ENCODE data around the gene TNFAIP8L2.
"Not testable (repeated sequence)": the region's sequence is repeated elsewhere in the genome, so short reads cannot be mapped to it uniquely, and the experiment has no call there.

TNFAIP8L2 gene

GRCh38 chr1:151205381-151205965 lies 49.0 kb downstream of the TNFAIP8L2 start:
- not testable (repeated sequence) for H2AFZ ChIP-seq (ENCODE audit: insufficient read depth, low read length, poor library complexity); H4K8ac ChIP-seq (ENCODE audit: low read depth, low read length); H4K91ac ChIP-seq (ENCODE audit: low read depth, low read length); H3K23ac ChIP-seq (ENCODE audit: low read length); H3K27me3 ChIP-seq (ENCODE audit: insufficient read depth, low read length); H2BK5ac ChIP-seq (ENCODE audit: low read depth, low read length, poor library complexity); H3K79me1 ChIP-seq (ENCODE audit: low read length); H3K9me3 ChIP-seq (ENCODE audit: insufficient read depth, low read depth, low read length); H4K12ac ChIP-seq (ENCODE audit: low read depth, low read length); H3K4me2 ChIP-seq (ENCODE audit: low read length); H3K18ac ChIP-seq (ENCODE audit: low read length); H2AK5ac ChIP-seq (ENCODE audit: low read length); H3K27ac ChIP-seq (ENCODE audit: low read depth, low read length); H3K14ac ChIP-seq (ENCODE audit: low read length); H3K4me1 ChIP-seq (ENCODE audit: control insufficient read depth in 1 of 2, insufficient read depth in 2 of 2, low read length in 2 of 2); H2BK12ac ChIP-seq (ENCODE audit: low read length); H2BK120ac ChIP-seq (ENCODE audit: insufficient read depth, low read length, poor library complexity); H3K9ac ChIP-seq (ENCODE audit: low read length); H3K4me3 ChIP-seq (ENCODE audit: low read depth, low read length)
- Histone ChIP-seq H3K36me3 (ENCODE audit: control insufficient read depth in 1 of 2, insufficient read depth in 2 of 2, low read length in 2 of 2) (peaks cover 32 to 49% of the 10 kb centered on the region in 2 experiments), H3K4ac (ENCODE audit: low read depth, low read length) (peak overlapping the region; percentile 24), H3K79me2 (ENCODE audit: control insufficient read depth, insufficient read depth, low read length, poor library complexity) (peaks cover 24% of the 10 kb centered on the region)
- peak; percentile 86 to 89 for DNase-seq
- WGBS (ENCODE audit: extremely low coverage, insufficient coverage, insufficient read length) = no CpG with 5 or more reads among the region's 12 CpGs

Data from trophoblast cell (in vitro differentiated cells and primary cell).